D341Med (cell line): ENCODE results near the gene STARD3NL.
"Not testable (repeated sequence)": the region's sequence is repeated elsewhere in the genome, so short reads cannot be mapped to it uniquely, and the experiment has no call there.

Experiments used
- DNase-seq: peaks from one replicate; pipeline ENCODE4 v3.0.0; 2012; ENCODE audit warnings: low spot score

Gene STARD3NL

DNA sequence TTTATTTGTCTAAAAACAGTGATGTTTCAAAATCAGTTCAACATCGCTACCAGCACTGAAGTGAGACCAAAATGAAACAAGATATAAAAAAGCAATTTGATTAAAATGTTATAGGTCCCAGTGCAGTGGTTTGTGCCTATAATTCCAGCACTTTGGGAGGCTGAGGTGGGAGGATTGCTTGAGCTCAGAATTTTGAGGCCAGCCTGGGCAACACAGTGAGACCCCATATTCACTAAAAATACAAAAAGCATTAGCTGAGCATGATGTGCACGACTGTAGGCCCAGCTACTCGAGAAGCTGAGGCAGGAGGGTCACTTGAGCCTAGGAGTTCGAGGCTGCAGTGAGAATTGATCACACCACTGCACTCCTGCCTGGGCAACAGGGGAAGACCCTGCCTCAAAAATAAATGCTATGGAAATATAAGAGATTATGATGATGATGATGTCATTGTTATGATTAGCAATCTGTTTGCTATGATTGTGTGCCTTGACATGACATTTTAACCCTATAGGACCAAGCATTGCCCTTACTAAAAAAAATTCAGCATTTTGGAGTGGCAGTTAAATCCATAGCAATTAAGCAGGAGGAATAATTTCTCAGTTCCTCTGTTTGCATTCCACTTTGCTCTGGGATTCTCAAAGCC lies 91.8 kb downstream of the STARD3NL start:
- DNase-seq, result not testable (repeated sequence)

DNA sequence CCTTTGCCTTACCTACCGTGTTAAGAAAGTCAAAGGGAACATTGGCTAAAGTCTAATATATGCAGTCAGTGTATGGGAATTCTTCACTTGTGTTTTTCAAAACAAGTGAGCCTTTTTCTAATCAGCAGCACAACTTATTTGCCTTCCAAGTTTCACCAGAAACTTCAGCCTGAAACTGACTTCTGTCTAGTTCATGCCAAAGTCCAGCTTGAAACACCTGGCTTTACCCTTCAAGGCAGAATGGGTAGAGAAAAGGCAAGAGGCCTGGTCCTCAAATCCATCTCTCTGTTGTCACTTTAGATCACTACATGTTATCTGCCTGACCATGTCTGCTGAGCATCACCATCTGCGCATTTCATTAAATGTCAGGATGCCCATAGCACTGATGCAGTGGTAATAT lies 92.4 kb downstream of the STARD3NL start:
- DNase-seq, result not testable (repeated sequence)

DNA sequence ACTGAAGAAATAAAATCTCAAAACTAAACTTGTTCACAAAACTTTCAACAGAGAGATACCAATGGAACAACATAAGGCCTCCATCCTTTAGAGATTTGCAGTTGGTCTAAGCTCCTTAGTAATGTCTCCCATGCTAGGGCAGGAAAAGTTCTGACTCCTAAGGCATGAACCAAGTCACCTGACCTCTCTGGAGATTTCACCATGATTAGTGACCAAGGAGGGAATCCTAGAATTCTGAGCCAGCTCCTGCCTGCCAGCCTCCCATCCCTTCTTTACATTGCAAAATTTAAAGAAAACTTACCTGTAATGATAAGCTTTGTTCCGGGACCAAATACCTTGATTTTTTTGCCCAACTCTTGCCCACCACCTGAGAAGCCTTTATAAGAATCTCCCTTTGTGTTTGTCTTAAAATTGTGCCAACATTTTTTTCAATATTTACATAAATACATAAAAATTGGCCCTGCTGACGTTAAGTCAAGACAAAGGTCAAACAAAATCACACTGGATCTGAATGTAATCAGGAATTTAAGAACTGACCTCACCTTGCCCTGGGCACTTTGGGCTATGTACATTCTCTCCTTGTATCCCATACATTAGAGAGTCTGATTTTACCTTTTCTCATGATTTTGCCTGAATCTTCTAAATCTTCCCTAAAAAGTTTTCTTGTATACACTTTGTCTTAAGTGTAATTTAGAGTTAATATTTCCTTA lies 95.4 kb downstream of the STARD3NL start, which contains the start of gene TARP:
Gene TARP (minus strand): TSS at position 351 of the 710 bp plus-strand sequence.
- DNase-seq, result no peak

DNA sequence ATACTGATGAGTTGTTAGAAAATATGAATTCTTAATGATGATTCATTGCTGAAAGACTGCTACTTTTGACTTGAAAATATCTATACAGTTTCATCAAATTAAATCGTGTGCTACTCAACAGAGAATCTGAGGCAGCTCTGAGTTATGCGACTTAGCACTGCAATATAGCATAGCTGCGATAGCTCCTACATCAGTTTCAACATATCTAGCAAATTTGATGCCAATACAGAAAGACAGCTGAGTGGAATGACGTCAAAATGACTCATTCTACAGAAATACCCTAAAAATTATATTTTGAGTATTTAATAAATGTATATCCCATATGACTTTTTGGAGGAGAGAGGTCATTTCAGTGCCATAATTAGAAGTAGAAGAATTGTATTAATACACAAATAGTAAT lies 96.4 kb downstream of the STARD3NL start:
- no peak for DNase-seq

DNA sequence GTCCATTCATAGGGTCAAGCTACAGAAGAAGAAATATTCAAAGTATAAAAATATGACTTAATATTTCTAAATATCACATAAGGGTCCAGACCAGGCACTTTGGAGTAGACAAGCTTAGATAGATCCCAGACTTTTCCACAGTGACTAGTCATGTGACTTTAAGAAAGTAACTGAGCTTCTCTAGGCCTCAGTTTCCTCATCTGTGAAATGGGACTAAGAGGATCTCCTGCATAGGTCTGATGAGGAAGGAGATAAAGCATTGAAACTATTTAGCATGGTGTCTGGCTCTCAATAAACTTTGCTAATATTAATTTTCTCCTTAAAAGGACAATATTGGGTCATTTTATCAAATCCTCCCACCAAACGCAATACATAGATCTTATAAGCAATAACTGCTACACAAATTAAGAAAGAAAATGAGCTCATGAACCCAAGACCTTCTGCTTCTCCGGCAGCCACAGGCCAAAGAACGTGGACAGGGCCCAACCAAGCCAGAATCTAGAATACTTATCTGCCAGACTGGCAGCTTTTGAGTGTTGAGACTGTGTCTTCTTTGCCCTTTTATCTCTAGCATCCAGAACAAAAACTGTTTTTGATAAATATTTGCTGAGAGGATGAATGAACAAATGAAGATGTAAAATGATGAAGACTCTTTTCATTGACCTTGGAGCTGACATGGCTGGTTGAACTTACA lies 97.0 kb downstream of the STARD3NL start:
- no peak for DNase-seq

DNA sequence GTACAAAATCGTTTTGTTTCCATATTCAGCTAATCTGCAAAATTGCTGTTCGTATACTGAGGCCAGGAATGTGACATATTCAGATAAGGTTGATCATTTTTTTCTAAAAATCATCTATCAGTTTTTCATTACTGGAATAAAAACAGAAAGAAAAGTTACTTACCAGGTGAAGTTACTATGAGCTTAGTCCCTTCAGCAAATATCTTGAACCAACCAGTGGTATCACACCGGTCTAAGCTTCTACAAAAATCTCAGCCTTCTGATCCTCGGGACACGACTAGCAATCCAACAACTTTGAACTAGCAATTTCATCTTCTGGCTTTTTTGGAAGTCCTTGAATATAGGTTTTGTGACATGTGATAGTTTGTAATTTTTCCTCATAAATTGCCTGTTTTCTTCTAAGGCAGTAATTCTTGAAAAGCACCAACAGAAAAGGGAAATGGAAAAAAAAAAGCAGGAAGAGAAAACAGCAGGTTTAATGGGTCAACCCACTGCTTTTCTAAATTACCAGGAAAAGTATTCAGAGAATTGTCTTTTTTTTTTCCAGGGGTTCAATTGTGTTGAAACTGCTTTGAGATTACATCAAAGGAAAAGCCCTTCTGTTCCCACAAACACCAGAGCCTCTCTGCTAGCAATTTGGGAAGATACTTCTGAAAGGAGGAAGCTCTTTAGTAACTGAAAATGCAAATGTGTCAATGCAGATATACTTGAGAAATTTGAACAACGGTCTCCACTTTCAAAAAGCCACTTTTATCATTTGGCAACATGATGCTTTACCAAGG lies 98.2 kb downstream of the STARD3NL start:
- DNase-seq, result no peak

DNA sequence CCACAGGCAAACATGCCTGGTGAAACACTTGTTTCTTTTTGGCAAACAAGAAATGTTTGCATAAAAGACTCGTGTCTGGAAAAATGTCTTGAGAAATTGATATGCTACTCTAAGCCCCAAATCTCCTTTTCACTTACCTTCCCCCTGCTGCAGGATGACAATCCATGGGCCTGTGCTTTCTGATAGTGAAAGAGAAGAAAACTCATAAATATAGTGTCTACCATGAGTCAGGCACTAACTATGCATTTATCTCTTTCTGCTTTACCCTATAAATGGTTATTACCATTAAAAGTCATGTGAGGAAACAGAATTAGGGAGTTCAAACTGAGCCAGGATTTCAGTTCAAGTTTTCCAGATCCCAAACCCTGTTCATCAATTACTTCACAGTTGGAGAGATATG lies 102.0 kb downstream of the STARD3NL start:
- DNase-seq, result no peak
